ENCODE results near the gene MMP14.
A peak's percentile ranks its signal among the peaks of the same experiment; 100 is the strongest.
"Not testable (repeated sequence)": the region's sequence is repeated elsewhere in the genome, so short reads cannot be mapped to it uniquely, and the experiment has no call there.

Gene MMP14

DNA sequence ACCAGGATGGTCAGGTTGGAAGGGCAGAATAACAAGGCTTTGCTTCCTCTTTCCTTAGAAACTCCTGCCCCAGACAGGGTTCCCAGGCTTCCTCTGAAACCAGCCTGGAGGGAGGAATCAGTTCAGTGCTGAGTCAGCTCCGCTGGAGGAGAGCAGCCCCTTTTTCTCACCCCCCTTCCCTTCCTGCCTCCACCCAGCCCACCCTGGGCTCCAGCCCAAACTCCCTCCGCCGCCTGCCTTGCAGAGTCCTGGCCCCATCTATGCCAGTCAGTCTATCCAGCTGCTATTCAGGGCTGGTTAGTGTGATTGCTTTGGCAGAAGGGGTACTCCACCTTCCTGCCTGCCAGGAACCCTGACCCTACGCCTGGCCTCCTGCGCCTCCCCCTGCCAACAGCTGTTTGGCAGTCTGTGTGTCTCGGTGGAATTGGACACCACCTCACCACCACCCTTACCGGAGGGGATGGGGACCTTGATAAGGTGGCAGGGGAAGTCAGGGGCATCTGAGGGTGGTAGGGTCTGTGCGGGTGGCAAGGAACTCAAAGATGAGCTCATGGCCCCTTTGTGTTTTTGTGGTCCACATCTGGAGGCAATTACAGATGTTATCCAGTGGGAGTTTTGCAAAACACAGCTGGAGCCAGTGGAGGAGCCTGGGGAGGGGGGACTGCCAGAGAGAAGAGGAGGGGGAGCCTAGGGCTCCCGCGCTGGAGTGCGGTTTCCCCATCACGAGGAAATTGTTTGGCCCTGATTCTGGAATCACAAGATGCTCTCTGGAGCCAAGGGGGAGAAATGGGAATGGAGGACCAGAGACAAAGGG, 12.2 kb downstream of the MMP14 start:
- DNase-seq (ENCODE audit: low read depth, low spot score): no peak
- no peak for TF ChIP-seq SUZ12 (IDR thresholded peaks at IDR 0.05; ENCODE audit: extremely low read depth, insufficient read depth, insufficient read length)
- TF ChIP-seq YY1 (IDR thresholded peaks at IDR 0.05; ENCODE audit: insufficient read depth, insufficient read length): no peak
- TF ChIP-seq ZNF274 (IDR thresholded peaks at IDR 0.05; ENCODE audit: low read depth, low read length): no peak

DNA sequence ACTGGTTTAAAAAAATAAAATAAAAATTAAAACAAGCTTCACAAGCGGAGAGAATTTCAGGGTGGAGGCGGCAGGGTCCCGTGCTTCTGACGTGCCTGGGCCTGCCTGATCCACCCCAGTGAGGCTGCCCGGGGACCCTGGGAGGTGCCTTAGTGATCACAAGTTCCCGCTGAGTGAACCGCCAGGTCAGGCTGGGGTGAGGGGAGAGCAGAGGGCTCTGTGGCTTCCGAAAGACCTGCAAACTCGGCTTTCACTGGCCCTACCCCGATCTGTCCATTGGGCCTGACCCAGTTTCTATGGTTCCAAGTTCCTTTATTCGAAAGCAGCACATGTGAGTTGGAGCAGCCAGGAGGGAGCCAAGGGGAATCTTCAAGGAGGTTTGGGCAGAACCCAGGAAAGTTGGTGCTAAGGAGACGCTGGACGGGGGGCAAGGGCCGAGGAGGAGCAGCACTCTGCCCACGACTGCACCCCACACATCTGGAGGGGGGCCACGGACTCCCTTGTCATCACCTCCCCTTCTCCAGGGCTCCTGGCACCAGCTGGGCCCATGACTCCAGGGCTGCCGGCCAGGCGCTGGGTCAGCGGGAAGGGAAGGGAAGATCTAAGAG, 12.9 kb downstream of the MMP14 start:
- no peak overlapping the region for H3K4me3 ChIP-seq (ENCODE audit: insufficient read length, low read depth)
- no peak for DNase-seq (ENCODE audit: low read depth, low spot score)
- no peak overlapping the region for H3K9ac ChIP-seq (ENCODE audit: insufficient read length, low read depth)

More for the DNA sequence above, 12.2 kb downstream of the MMP14 start:
- no peak overlapping the region for H3K4me3 ChIP-seq (ENCODE audit: insufficient read length, low read depth)
- H3K36me3 ChIP-seq (ENCODE audit: insufficient read depth, insufficient read length, low read length): peaks cover 35% of the 10 kb centered on the region
- H3K9ac ChIP-seq (ENCODE audit: insufficient read length, low read depth): peak overlapping the region; percentile 3
- H3K27me3 ChIP-seq (ENCODE audit: insufficient read depth, insufficient read length): no peaks in the 10 kb centered on the region
- H3K9me3 ChIP-seq (ENCODE audit: insufficient read depth, low read length): no peaks in the 10 kb centered on the region
- peaks cover 13% of the 10 kb centered on the region for H3K4me1 ChIP-seq (ENCODE audit: insufficient read depth, insufficient read length)

DNA sequence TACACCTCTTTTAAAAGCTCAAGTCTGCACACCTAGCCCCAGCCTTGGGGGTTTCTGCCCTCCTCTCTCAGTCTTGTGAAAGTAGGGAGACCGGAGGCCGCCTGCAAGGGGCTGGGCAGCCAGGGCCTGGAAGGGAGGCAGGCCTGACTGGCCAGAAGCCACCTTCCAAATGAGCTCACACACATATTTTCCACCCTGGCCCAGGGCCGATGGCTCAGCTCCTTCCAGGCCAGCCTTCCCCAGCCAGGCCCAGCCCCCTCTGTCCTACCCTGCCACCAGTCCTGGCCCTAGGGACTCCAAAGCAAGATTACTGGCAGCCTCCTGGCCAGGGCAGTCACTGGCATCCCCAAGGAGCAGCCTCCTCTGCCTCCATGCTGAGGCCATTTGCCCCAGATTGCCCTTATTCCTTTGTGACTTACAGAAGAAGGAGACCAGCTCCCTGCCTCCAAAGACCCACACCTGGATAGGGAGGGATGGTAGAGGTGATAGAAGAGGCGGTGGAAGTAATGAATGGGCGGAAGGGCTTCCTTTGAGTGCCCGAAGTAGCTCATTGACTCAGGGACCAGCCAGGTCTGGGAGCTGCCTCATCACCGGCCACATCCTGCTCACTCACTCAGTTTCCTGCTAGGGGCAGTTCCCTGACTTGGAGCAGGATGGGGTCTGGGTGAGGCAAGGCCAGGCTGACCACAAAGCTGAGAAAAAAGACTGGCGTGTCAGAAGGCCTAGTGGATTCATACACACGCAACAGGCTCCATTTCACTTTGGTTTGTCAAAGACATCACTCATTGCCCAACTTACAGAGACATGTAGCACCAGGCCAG, 14.8 kb downstream of the MMP14 start:
- Histone ChIP-seq H3K4me3 (ENCODE audit: insufficient read length, low read depth) (no peak overlapping the region), H3K4me1 (ENCODE audit: insufficient read depth, insufficient read length) (peaks cover 13% of the 10 kb centered on the region), H3K36me3 (ENCODE audit: insufficient read depth, insufficient read length, low read length) (peaks cover 12% of the 10 kb centered on the region), H3K9me3 (ENCODE audit: insufficient read depth, low read length) (no peaks in the 10 kb centered on the region), H3K27me3 (ENCODE audit: insufficient read depth, insufficient read length) (no peaks in the 10 kb centered on the region), H3K9ac (ENCODE audit: insufficient read length, low read depth) (no peak overlapping the region)
- TF ChIP-seq SUZ12 (IDR thresholded peaks at IDR 0.05; ENCODE audit: extremely low read depth, insufficient read depth, insufficient read length) (no peak), YY1 (IDR thresholded peaks at IDR 0.05; ENCODE audit: insufficient read depth, insufficient read length) (no peak), ZNF274 (IDR thresholded peaks at IDR 0.05; ENCODE audit: low read depth, low read length) (no peak)
- no peak for DNase-seq (ENCODE audit: low read depth, low spot score)

More for the DNA sequence above, 12.9 kb downstream of the MMP14 start:
- peaks cover 13% of the 10 kb centered on the region for H3K4me1 ChIP-seq (ENCODE audit: insufficient read depth, insufficient read length)
- TF ChIP-seq YY1 (IDR thresholded peaks at IDR 0.05; ENCODE audit: insufficient read depth, insufficient read length) (no peak), ZNF274 (IDR thresholded peaks at IDR 0.05; ENCODE audit: low read depth, low read length) (no peak), SUZ12 (IDR thresholded peaks at IDR 0.05; ENCODE audit: extremely low read depth, insufficient read depth, insufficient read length) (no peak)
- H3K9me3 ChIP-seq (ENCODE audit: insufficient read depth, low read length): no peaks in the 10 kb centered on the region
- peaks cover 30% of the 10 kb centered on the region for H3K36me3 ChIP-seq (ENCODE audit: insufficient read depth, insufficient read length, low read length)
- no peaks in the 10 kb centered on the region for H3K27me3 ChIP-seq (ENCODE audit: insufficient read depth, insufficient read length)

DNA sequence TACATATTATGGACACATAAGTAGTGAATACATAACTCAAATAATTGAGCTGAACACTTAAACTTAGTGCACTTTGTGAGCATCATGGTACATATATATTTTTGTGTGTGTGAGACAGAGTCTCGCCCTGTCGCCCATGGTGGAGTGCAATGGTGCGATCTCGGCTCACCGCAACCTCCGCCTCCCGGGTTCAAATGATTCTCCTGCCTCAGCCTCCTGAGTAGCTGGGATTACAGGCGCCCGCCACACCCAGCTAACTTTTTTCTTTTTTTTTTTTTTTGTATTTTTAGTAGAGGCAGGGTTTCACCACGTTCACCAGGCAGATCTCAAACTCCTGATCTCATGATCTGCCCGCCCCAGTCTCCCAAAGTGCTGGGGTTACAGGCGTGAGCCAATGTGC, 15.8 kb downstream of the MMP14 start:
- not testable (repeated sequence) for H3K27me3 ChIP-seq (ENCODE audit: insufficient read depth, insufficient read length); H3K4me3 ChIP-seq (ENCODE audit: insufficient read length, low read depth); H3K9ac ChIP-seq (ENCODE audit: insufficient read length, low read depth); H3K36me3 ChIP-seq (ENCODE audit: insufficient read depth, insufficient read length, low read length); H3K9me3 ChIP-seq (ENCODE audit: insufficient read depth, low read length); DNase-seq (ENCODE audit: low read depth, low spot score)
- H3K4me1 ChIP-seq (ENCODE audit: insufficient read depth, insufficient read length): peaks cover 11% of the 10 kb centered on the region

DNA sequence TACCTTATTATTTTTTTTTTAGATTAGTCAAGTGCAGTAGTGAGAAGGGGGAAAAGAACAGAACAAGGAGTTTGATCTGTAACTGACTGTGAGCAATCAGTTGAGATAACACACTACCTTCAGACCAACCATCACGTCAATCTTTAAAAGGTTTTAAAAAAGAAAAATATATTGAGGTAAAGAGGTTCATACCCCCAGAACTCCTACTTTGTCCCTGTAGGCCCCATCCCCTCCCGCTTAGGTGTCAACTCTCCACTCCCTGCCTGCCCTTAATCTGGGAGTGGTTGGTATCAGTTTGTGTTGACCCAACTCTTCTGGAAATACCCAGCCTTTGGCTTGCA, 16.2 kb downstream of the MMP14 start:
- no peaks in the 10 kb centered on the region for H3K27me3 ChIP-seq (ENCODE audit: insufficient read depth, insufficient read length)
- peaks cover 11% of the 10 kb centered on the region for H3K4me1 ChIP-seq (ENCODE audit: insufficient read depth, insufficient read length)
- H3K4me3 ChIP-seq (ENCODE audit: insufficient read length, low read depth): no peak overlapping the region
- no peak for TF ChIP-seq SUZ12 (IDR thresholded peaks at IDR 0.05; ENCODE audit: extremely low read depth, insufficient read depth, insufficient read length)
- TF ChIP-seq YY1 (IDR thresholded peaks at IDR 0.05; ENCODE audit: insufficient read depth, insufficient read length): no peak
- no peak for DNase-seq (ENCODE audit: low read depth, low spot score)
- H3K9ac ChIP-seq (ENCODE audit: insufficient read length, low read depth): no peak overlapping the region
- peaks cover 3% of the 10 kb centered on the region for H3K36me3 ChIP-seq (ENCODE audit: insufficient read depth, insufficient read length, low read length)
- H3K9me3 ChIP-seq (ENCODE audit: insufficient read depth, low read length): no peaks in the 10 kb centered on the region

DNA sequence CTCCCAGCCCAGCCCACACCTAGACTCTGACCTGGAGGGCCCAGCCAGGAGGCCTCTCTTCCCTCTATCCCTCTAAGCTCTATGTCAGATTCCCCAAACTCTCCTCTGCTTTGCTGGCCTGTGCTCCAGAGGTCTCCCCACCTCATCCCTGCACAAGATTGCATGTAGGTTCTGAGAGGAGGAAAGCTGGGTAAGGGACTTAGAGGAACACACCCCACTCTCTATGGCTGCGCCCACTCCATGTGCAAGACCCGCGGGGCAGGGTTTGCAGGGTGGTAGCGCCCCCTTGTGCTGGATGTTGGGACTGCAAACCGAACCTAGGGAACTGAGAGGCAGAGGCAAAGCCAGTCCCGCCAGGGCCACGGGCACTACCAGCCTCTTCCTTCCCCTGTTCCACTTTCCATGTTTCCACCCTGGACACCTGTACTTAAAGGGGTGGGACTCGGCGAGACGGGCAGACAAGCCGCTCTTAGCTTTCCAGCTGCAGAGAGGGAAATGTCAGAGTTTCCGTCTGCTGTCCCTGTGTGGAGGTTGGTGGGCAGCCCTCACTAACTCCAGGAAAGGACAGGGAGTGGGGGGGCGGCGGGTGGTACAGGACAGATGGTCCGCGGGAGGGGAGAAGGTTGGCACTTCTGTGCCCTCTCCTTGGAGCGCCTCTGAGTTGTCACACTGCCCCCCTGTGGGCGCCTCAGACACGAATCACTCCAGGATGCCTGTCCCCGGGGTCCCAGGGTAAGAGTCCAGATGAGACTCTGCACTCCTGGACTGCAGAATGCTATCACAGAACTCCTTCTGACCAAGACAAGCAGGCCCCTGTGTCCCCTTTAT, 16.8 kb downstream of the MMP14 start:
- TF ChIP-seq YY1 (IDR thresholded peaks at IDR 0.05; ENCODE audit: insufficient read depth, insufficient read length): no peak

DNA sequence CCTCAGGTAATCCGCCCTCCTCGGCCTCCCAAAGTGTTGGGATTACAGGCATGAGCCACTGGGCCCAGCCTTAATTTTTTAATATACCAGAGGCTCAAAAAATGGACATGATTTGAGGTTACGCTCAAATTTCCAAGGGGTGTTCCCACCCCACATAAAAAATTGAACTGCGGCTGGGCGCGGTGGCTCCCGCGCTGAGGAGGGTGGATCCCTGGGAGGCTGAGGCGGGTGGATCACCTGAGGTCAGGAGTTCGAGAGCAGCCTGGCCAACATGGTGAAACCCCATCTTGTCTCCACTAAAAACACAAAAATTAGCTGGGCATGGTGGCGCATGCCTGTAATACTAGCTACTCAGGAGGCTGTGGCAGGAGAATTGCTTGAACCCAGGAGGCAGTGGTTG, 17.9 kb downstream of the MMP14 start:
- not testable (repeated sequence) for H3K4me3 ChIP-seq (ENCODE audit: insufficient read length, low read depth); H3K27me3 ChIP-seq (ENCODE audit: insufficient read depth, insufficient read length); H3K9ac ChIP-seq (ENCODE audit: insufficient read length, low read depth); H3K36me3 ChIP-seq (ENCODE audit: insufficient read depth, insufficient read length, low read length); DNase-seq (ENCODE audit: low read depth, low spot score); H3K4me1 ChIP-seq (ENCODE audit: insufficient read depth, insufficient read length); H3K9me3 ChIP-seq (ENCODE audit: insufficient read depth, low read length)

More for the DNA sequence above, 16.8 kb downstream of the MMP14 start:
- H3K4me3 ChIP-seq (ENCODE audit: insufficient read length, low read depth): peak overlapping the region; percentile 28
- DNase-seq (ENCODE audit: low read depth, low spot score): no peak
- H3K9ac ChIP-seq (ENCODE audit: insufficient read length, low read depth): peak overlapping the region; percentile 70
- H3K4me1 ChIP-seq (ENCODE audit: insufficient read depth, insufficient read length): peaks cover 6% of the 10 kb centered on the region
- no peaks in the 10 kb centered on the region for H3K9me3 ChIP-seq (ENCODE audit: insufficient read depth, low read length)
- H3K36me3 ChIP-seq (ENCODE audit: insufficient read depth, insufficient read length, low read length): peaks cover 3% of the 10 kb centered on the region
- no peaks in the 10 kb centered on the region for H3K27me3 ChIP-seq (ENCODE audit: insufficient read depth, insufficient read length)
